Measurements from ENCODE around the gene PRG2.

DNA sequence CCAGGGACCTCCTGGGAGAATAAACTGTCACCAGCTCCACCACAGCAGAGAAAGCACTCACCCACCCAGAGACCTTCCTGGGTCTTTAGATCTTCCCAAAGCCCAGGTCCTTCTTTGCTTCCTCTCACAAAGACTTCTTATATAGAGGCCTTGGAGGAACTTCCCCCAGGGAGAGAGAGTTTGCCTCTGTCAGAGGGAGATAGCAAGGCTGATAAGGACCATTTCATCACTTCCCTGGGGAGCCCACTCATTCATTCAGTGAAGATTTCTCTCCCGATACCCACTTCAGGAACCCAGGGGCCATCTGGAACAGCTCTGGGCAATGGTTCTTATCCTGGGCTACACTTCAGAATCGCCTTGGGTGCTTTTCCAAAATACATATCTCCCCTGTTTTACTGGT, at the start of gene PRG2:
- TF ChIP-seq CTCF (conservative IDR thresholded peaks at IDR 0.05), result no peak
- TF ChIP-seq ZFX (IDR thresholded peaks at IDR 0.05), result no peak

Measured in C4-2B (cell line).